Mesenchymal stem cell (in vitro differentiated cells and primary cell): Measurements from ENCODE around the gene CD58. TPM values are rescaled to one million over a fixed set of nuclear protein-coding genes. Genes with fewer than 3 reads are reported as not detected.

Experiments used
- small RNA-seq: library from polyadenylated mRNA; stranded (forward); fragments of <200 nt; extraction: miRNeasy Mini kit (QIAGEN cat#:217004); gene quantifications from one replicate; pipeline ENCODE3, GENCODE V24; 2013; ENCODE audit warnings: low read depth

Gene CD58

Small RNAs within 50 kb of the gene (small RNA-seq; reads per million reads assigned to genes)
- gene MIR548AC = not detected
